GM12874 (cell line): ENCODE measurements around the gene RPP14.

ENCODE experiments used
- CTCF ChIP-seq: IDR thresholded peaks from 2 replicates; pipeline ENCODE4 v1.5.1; 2011; ENCODE audit warnings: low read depth, mild to moderate bottlenecking, control low read depth, low read length, moderate library complexity; ENCODE audit not compliant: insufficient read depth

RPP14 gene

GRCh38 chr3:58287354-58287753 lies 18.7 kb upstream of the RPP14 start:
- no peak for TF ChIP-seq CTCF

GRCh38 chr3:58288011-58288728 lies 17.9 kb upstream of the RPP14 start:
- TF ChIP-seq CTCF, result no peak

- no peak for TF ChIP-seq CTCF
Measured at GRCh38 chr3:58291671-58292338, 14.2 kb upstream of the RPP14 start.

- TF ChIP-seq CTCF, result no peak
Measured at GRCh38 chr3:58292866-58293265, 13.2 kb upstream of the RPP14 start.

- TF ChIP-seq CTCF, result no peak
Measured at GRCh38 chr3:58293516-58293915, 12.5 kb upstream of the RPP14 start.

GRCh38 chr3:58296269-58296668 lies 9.8 kb upstream of the RPP14 start:
- TF ChIP-seq CTCF, result no peak

- TF ChIP-seq CTCF, result no peak
Measured at GRCh38 chr3:58296843-58297242, 9.2 kb upstream of the RPP14 start.
